Measurements from ENCODE around the gene AFF3.

DNA sequence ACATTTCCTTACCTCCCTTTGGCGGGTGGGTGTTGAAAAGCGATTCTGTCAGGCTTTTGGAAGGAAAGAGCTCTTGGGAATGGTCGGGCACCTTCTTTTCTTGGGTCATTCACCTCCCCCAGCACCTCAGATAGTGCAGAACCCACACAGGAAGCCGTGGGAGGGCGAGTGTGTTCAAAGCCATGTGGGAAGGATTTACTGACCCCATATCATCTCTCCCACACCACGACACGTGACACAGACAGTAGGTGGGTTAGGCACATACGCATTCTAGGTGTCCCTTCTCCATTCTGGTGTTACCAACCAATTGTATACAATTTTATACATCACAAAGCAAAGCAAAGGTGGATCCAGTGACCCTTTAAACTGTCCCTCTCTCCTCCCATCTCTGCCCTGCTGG, 388.9 kb downstream of the AFF3 start:
- TF ChIP-seq, protein P1, sequence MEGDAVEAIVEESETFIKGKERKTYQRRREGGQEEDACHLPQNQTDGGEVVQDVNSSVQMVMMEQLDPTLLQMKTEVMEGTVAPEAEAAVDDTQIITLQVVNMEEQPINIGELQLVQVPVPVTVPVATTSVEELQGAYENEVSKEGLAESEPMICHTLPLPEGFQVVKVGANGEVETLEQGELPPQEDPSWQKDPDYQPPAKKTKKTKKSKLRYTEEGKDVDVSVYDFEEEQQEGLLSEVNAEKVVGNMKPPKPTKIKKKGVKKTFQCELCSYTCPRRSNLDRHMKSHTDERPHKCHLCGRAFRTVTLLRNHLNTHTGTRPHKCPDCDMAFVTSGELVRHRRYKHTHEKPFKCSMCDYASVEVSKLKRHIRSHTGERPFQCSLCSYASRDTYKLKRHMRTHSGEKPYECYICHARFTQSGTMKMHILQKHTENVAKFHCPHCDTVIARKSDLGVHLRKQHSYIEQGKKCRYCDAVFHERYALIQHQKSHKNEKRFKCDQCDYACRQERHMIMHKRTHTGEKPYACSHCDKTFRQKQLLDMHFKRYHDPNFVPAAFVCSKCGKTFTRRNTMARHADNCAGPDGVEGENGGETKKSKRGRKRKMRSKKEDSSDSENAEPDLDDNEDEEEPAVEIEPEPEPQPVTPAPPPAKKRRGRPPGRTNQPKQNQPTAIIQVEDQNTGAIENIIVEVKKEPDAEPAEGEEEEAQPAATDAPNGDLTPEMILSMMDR (IDR thresholded peaks at IDR 0.05; ENCODE audit: control extremely low read depth in 1 of 3, insufficient read depth in 1 of 3, low read depth in 1 of 3, low read length in 3 of 3): no peak
- TF ChIP-seq ASH2L (IDR thresholded peaks at IDR 0.05; ENCODE audit: low read length): no peak
- TF ChIP-seq JUND (IDR thresholded peaks at IDR 0.05; ENCODE audit: low read length): no peak
- TF ChIP-seq FOSL1 (IDR thresholded peaks at IDR 0.05; ENCODE audit: insufficient read depth, low read depth, low read length): no peak
- TF ChIP-seq, protein P2, sequence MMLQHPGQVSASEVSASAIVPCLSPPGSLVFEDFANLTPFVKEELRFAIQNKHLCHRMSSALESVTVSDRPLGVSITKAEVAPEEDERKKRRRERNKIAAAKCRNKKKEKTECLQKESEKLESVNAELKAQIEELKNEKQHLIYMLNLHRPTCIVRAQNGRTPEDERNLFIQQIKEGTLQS (IDR thresholded peaks at IDR 0.05; ENCODE audit: insufficient read depth, low read depth, low read length): no peak
- TF ChIP-seq CEBPB (IDR thresholded peaks at IDR 0.05; ENCODE audit: low read depth, low read length): no peak
- TF ChIP-seq MAFK (IDR thresholded peaks at IDR 0.05; ENCODE audit: low read depth, low read length): no peak
- no peak for TF ChIP-seq POLR2AphosphoS5 (IDR thresholded peaks at IDR 0.05; ENCODE audit: low read depth, low read length)
- no peak for TF ChIP-seq CREB1 (IDR thresholded peaks at IDR 0.05)
- no peak for TF ChIP-seq CBX5 (IDR thresholded peaks at IDR 0.05; ENCODE audit: low read depth, low read length)
